ENCODE data around the gene SLC16A1.

DNA sequence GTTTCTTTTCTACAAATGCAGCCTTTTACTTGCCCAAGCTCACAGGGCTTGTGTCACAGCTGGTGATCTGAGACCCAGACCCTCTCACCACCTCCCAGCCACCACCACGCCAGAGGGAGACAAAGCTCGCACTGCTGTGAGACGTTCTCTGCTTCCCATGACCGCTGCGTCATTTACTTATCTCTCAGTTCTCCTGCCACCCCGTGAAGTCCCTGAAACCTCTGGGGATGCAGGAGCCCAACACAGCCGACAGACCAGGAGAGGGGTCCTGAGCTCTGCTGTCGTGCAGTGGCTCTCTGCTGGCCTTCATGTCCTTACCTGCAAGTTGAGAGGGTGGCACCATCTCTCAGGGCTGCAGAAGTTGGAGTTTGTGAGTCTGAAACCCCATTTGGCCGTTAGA lies 77.7 kb downstream of the SLC16A1 start:
- TF ChIP-seq, protein P1, sequence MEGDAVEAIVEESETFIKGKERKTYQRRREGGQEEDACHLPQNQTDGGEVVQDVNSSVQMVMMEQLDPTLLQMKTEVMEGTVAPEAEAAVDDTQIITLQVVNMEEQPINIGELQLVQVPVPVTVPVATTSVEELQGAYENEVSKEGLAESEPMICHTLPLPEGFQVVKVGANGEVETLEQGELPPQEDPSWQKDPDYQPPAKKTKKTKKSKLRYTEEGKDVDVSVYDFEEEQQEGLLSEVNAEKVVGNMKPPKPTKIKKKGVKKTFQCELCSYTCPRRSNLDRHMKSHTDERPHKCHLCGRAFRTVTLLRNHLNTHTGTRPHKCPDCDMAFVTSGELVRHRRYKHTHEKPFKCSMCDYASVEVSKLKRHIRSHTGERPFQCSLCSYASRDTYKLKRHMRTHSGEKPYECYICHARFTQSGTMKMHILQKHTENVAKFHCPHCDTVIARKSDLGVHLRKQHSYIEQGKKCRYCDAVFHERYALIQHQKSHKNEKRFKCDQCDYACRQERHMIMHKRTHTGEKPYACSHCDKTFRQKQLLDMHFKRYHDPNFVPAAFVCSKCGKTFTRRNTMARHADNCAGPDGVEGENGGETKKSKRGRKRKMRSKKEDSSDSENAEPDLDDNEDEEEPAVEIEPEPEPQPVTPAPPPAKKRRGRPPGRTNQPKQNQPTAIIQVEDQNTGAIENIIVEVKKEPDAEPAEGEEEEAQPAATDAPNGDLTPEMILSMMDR (IDR thresholded peaks at IDR 0.05) = no peak
- TF ChIP-seq POLR2A (IDR thresholded peaks at IDR 0.05) = no peak

Measured in thyroid gland (tissue), 4 donors.